Inflammatory macrophage treated with lipopolysaccharide for 1 hour (primary cell): ENCODE data around the gene KCNK3.
"Not testable (repeated sequence)": the region's sequence is repeated elsewhere in the genome, so short reads cannot be mapped to it uniquely, and the experiment has no call there.

ENCODE experiments used
- DNase-seq, 2 donors: peaks; one replicate each; pipeline ENCODE4 v3.0.0-alpha.2; 2020 to 2022

The KCNK3 gene

GRCh38 chr2:26733413-26733812 is 40.9 kb downstream of the KCNK3 start:
- DNase-seq: no peak

GRCh38 chr2:26735097-26735496 is 42.6 kb downstream of the KCNK3 start:
- no peak for DNase-seq

GRCh38 chr2:26735883-26736588 is 43.5 kb downstream of the KCNK3 start:
- no peak for DNase-seq

- DNase-seq: no peak
These were observed 44.7 kb downstream of the KCNK3 start for GRCh38 chr2:26737221-26737620.

GRCh38 chr2:26738481-26738880 is 46.0 kb downstream of the KCNK3 start:
- no peak for DNase-seq

GRCh38 chr2:26739514-26739913 is 47.0 kb downstream of the KCNK3 start:
- DNase-seq: no peak

- no peak for DNase-seq
These were observed 47.8 kb downstream of the KCNK3 start for GRCh38 chr2:26740346-26740745.

- no peak for DNase-seq
These were observed 48.4 kb downstream of the KCNK3 start for GRCh38 chr2:26740890-26741302.

- DNase-seq: no peak
These were observed 49.7 kb downstream of the KCNK3 start for GRCh38 chr2:26742048-26742770.

- DNase-seq: no peak
These were observed 51.3 kb downstream of the KCNK3 start for GRCh38 chr2:26743852-26744251.

GRCh38 chr2:26744953-26745352 is 52.4 kb downstream of the KCNK3 start:
- DNase-seq: no peak

- peak; percentile 59 to 92 for DNase-seq
These were observed 53.2 kb downstream of the KCNK3 start for GRCh38 chr2:26745609-26746327.

- DNase-seq: no peak
These were observed 54.4 kb downstream of the KCNK3 start for GRCh38 chr2:26746934-26747333.

- DNase-seq: not testable (repeated sequence)
These were observed 57.4 kb downstream of the KCNK3 start for GRCh38 chr2:26749787-26750420.

GRCh38 chr2:26750467-26750866 is 57.9 kb downstream of the KCNK3 start:
- DNase-seq: not testable (repeated sequence)

- no peak for DNase-seq
These were observed 60.1 kb downstream of the KCNK3 start for GRCh38 chr2:26752656-26753055.

GRCh38 chr2:26754539-26754938 is 62.0 kb downstream of the KCNK3 start:
- DNase-seq: no peak

GRCh38 chr2:26754972-26755670 is 62.6 kb downstream of the KCNK3 start:
- DNase-seq: no peak

GRCh38 chr2:26756337-26756736 is 63.8 kb downstream of the KCNK3 start:
- peak in 1 of 2 donors; percentile 44 for DNase-seq

- DNase-seq: peak in 1 of 2 donors; percentile 36
These were observed 65.6 kb downstream of the KCNK3 start for GRCh38 chr2:26757873-26758789.

GRCh38 chr2:26758790-26759321 is 66.3 kb downstream of the KCNK3 start:
- no peak for DNase-seq
